Adipose tissue (tissue), 3 donors: ENCODE measurements around the gene LTB. TPM values are rescaled to one million over a fixed set of nuclear protein-coding genes. Genes with fewer than 3 reads are reported as not detected.

Experiments used
- H3K27ac ChIP-seq: one replicate; pipeline ENCODE4 v1.5.1; 2013; ENCODE audit warnings: low read depth, low read length
- WGBS, 3 donors: extraction: QIAGEN DNeasy Blood & Tissue Kit; methylation state at CpG; one replicate each; pipeline ENCODE4 v1.1.7; 2013; 5-methylcytosine and 5-hydroxymethylcytosine counted together
- polyA plus RNA-seq, 3 donors: library from polyadenylated mRNA; stranded (reverse); fragments of 200-250 nt; gene quantifications; one replicate each; pipeline ENCODE4 v1.2.3, GENCODE V29; 2013
- donor health status: healthy with polysubstance abuse.
- donor health status: Bipolar disorder and iron deficiency.
- donor health status: healthy.

Gene LTB, protein sequence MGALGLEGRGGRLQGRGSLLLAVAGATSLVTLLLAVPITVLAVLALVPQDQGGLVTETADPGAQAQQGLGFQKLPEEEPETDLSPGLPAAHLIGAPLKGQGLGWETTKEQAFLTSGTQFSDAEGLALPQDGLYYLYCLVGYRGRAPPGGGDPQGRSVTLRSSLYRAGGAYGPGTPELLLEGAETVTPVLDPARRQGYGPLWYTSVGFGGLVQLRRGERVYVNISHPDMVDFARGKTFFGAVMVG
- 1 to 10 TPM; 1.9 to 6.7 (median 5.3) TPM for polyA plus RNA-seq

GRCh38 chr6:31582230-31582643 is at the start of gene LTB:
LTB (minus strand) TSS chr6:31582424; CDS start chr6:31582417, 7 bp downstream.
- 36 to 57% (median 50%) methylated on average over 2 to 3 of the region's 3 CpGs for WGBS, 3 donors
- no peak within 1 kb of the TSS for H3K27ac ChIP-seq

GRCh38 chr6:31631681-31632278 is 49.6 kb upstream of the LTB start:
- no peak overlapping the region for H3K27ac ChIP-seq
- 89 to 92% (median 89%) methylated on average over 30 to 32 of the region's 32 CpGs for WGBS, 3 donors

- H3K27ac ChIP-seq, result no peak overlapping the region
- WGBS, 3 donors, result 77 to 90% (median 83%) methylated on average over 15 to 16 of the region's 16 CpGs
Observed at GRCh38 chr6:31631209-31631608, 49.0 kb upstream of the LTB start.

DNA sequence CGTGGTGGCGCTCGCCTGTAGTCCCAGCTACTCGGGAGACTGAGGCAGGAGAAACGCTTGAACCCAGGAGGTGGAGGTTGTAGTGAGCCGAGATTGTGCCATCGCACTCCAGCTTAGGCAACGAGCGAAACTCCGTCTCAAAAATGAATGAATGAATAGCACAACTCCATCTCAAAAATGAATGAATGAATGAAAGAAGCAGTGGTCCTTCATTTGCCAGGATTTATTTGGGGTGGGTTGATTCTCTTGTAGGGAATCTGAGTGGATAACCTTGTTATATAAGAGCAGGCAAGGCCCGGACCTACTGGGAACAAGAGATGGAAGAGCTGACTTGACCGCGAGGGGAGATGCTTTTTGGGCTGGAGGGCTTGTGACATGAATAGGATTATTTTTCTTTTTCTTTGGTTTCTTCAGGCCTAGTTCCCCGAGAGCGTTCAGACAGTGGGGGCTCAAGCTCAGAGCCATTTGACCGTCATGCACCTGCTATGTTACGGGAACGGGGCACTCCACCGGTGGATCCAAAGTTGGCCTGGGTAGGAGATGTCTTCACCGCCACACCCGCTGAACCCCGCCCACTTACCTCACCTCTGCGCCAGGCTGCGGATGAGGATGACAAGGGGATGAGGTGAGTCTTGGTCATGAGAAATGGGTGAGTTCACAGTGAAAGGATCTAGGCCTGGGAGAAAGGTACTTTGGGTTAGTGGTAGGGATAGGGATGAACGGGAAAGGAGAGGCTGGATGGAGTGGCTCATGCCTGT is 48.1 kb upstream of the LTB start:
- 90 to 93% (median 92%) methylated on average over 25 of the region's 25 CpGs for WGBS, 3 donors
- no peak overlapping the region for H3K27ac ChIP-seq

DNA sequence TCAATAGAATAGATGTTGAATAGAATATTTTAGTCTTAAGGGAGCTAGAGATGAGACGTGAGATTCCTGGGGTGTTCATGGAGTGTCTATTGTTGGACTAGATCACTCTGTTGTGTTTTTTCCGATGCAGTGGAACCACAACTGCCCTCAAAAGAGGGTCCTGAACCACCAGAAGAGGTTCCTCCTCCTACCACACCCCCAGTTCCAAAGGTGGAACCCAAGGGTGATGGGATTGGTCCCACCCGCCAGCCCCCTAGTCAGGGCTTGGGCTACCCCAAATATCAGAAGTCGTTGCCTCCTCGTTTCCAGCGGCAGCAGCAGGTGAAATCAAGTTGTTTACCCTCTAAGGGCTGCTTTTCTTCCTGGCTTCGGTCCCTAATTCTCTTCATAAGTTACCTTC is 46.8 kb upstream of the LTB start:
- H3K27ac ChIP-seq, result no peak overlapping the region
- 91 to 93% (median 92%) methylated on average over 7 of the region's 7 CpGs for WGBS, 3 donors

DNA sequence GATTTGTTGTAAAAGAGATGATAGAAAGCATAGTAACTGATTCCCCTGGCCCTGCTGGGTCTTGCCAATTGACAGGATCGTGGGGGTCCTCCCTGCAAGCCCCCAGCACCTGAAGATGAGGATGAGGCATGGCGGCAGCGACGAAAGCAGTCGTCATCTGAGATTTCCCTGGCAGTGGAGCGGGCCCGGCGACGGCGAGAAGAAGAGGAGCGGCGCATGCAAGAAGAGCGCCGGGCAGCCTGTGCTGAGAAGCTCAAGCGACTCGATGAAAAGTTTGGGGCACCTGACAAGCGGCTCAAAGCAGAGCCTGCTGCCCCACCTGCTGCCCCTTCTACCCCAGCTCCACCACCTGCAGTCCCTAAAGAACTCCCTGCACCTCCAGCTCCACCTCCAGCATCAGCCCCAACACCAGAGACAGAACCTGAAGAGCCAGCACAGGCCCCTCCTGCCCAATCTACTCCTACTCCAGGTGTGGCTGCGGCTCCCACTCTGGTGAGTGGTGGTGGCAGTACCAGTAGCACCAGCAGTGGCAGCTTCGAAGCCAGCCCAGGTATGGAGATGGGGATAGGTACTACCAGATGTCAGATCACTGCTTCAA is 45.6 kb upstream of the LTB start:
- H3K27ac ChIP-seq, result no peak overlapping the region
- WGBS, 3 donors, result 94 to 98% (median 98%) methylated on average over 19 of the region's 19 CpGs

- 87 to 93% (median 88%) methylated on average over 10 of the region's 10 CpGs for WGBS, 3 donors
- H3K27ac ChIP-seq, result no peak overlapping the region
Observed at GRCh38 chr6:31626952-31627351, 44.7 kb upstream of the LTB start.

DNA sequence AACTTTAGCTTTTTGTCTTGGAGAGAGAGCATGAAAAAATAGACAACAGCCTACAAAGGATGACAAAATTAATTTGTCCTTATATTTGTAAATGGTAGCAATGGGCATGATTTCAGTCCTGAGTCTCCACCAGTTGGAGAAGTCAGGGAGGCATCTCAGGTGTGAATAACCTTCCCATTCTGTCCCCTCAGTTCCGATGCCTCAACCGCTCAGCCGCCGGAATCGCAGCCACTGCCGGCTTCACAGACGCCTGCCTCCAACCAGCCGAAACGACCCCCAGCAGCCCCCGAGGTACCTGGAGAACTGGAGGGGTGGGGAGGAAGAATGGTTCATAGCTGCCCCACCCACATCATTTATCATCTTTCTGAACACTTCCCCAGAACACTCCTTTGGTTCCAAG is 41.8 kb upstream of the LTB start:
- WGBS, 3 donors, result 88 to 90% (median 89%) methylated on average over 10 of the region's 10 CpGs
- no peak overlapping the region for H3K27ac ChIP-seq

DNA sequence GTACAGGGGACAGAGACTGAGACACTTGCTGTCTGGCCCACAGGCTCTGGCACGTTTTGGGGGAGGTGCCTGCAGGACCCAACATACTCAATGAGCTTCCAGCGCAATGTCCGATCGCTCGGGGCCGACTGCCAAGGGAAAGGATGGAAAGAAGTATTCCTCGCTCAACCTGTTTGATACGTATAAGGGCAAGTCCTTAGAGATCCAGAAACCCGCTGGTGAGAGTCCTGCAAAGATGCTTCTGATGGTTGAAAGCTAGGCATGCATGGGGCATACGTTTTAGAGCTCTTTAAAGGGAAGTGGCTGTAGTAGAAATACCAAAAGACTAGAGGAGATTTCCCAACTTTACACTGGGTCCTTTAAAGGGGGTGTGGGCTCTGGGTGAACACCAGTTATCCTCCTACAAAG is 40.5 kb upstream of the LTB start:
- H3K27ac ChIP-seq, result no peak overlapping the region
- WGBS, 3 donors, result 43 to 57% (median 55%) methylated on average over 10 of the region's 10 CpGs

DNA sequence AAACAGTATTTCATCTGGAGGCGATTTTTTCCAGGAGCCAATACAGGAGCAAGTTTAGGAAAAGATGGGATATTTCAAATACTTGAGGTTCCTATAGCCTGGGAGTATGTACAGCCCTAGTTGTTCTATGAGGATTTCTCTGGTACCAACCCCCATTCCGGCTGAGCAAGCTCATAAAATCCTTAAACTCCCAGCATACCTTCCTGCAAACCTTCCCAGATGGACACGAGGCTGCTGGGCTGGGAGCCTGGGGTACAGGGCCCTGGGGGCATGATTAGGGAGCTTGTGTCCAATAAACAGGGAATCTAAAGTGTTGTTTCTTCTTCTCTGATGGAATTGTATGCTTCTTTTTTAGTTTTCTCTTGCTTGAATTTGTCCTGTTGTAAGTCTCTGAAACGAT is 39.8 kb upstream of the LTB start:
- H3K27ac ChIP-seq, result no peak overlapping the region
- WGBS, 3 donors, result 31 to 40% (median 39%) methylated on average over 4 of the region's 4 CpGs

DNA sequence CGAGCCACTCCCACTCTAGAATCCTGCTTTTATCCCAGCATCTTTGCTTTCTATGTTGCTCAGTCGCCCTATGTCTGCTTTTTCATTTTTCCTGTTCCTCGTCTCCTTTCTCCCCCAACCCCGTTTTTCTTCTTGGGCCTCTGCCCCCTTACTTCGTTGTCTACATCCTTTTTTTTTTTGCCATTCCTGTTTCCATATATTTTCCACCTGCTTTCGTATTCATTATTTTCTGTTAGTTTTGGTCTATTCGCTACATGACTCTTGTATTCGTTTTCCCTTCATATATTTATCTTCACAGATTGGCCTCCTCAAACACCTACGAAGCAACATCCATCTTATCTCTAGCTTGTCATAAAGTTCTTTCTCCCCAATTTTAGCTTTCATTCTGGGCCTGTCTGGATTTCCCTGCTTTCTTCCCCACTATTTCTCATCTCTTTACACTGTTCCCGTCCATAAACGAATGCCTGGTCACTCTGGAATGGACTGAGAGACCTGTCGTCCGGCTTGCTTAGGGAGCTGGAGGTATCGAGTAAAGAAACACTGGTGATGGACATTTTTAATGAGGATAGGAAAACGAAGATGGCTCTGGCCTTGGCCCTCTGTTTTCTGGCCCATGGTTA is 39.2 kb upstream of the LTB start:
- 9 to 15% (median 14%) methylated on average over 15 of the region's 15 CpGs for WGBS, 3 donors
- peak overlapping the region; percentile 86 for H3K27ac ChIP-seq

- 0 to 1% (median 1%) methylated on average over 43 to 60 of the region's 67 CpGs for WGBS, 3 donors
- peak within 1 kb of the TSS; percentile 86 for H3K27ac ChIP-seq
Observed at GRCh38 chr6:31620586-31621319, 38.5 kb upstream of the LTB start, which contains the start of gene PRRC2A. PRRC2A (plus strand) TSS chr6:31620715; CDS start chr6:31622790, 2,075 bp downstream.

GRCh38 chr6:31619805-31620585 is 37.8 kb upstream of the LTB start:
- H3K27ac ChIP-seq, result peak overlapping the region; percentile 75
- WGBS, 3 donors, result 0 to 1% (median 0%) methylated on average over 50 of the region's 50 CpGs

DNA sequence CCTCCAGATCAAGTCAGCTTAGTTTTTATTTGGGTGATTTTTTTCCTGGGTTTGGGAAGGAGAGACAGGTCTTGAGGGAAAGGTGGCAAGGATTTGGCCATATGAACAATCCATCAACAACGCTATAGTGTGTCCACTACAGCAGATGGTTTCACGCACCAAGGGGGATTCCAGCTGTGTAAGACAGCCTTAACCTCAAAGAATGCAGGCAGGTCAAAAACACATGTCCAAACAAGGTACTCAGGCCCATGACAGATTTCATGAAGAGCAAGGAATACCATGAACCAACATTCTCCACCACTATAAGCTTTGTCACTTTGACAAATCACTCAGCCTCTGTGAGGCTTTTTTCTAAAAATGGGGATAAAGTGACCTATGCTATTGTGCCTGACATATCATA is 34.8 kb upstream of the LTB start:
- 77 to 86% (median 80%) methylated on average over 2 of the region's 2 CpGs for whole genome bisulfite sequencing, 3 donors
- H3K27ac ChIP-seq, result no peak overlapping the region

- WGBS, 3 donors, result 36 to 64% (median 45%) methylated on average over 7 of the region's 7 CpGs
Observed at GRCh38 chr6:31615748-31616147, 33.5 kb upstream of the LTB start.

DNA sequence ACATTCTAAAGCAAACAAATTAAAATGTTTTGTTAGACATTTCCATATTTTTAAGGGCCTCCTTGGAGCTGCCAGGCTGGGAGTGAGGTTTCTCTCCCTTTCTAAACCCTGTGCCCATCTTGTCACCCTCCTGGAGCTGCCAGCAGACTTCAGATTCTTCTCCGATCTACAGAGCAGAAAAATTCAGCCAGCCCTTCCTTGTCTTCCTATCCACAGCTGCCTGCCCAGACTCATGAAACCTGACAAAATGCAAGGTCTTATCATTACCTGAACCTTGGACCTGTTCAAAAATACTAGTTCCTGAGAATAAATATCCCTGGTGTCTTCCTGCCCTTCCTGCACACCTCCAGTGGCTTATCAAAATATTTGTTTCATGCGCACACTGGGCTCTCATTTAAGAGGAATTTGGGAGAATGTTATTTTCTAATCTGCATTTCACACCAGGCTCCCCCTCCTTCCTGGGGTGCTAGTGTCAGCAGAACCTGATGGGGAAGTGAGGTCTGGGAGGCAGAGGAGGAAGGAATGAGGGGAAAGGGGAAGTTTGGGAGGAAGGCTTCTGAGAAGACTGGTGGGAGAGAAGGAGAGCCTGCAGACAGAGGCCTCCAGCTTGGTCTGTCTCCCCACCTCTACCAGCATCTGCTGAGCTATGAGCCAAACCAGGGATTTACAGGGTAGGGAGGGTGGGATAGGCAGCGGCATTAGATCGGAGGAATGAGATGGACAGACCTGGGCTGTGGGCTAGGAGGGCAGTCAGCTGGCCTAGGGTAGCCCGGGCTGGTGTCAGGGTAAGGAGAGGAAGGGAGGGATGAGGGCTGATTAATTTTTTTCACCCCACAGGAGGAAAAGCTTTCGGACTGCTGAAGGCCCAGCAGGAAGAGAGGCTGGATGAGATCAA is 32.7 kb upstream of the LTB start, which contains the start of gene AIF1:
Gene AIF1 (plus strand): TSS at position 551 of the 895 bp plus-strand sequence. CDS start 96 bp downstream, at position 647.
- WGBS, 3 donors, result 37 to 74% (median 47%) methylated on average over 6 of the region's 6 CpGs

More at GRCh38 chr6:31615748-31616147, 33.5 kb upstream of the LTB start:
- H3K27ac ChIP-seq, result no peak overlapping the region

More for the DNA sequence above, 32.7 kb upstream of the LTB start, which contains the start of gene AIF1:
- H3K27ac ChIP-seq, result no peak within 1 kb of the TSS
